ENCODE data around the gene RPS2.

GRCh38 chr16:1924095-1924494, 40.5 kb downstream of the RPS2 start:
- TF ChIP-seq POLR2A (IDR thresholded peaks at IDR 0.05; ENCODE audit: low read depth, low read length) = no peak
- TF ChIP-seq TAF1 (IDR thresholded peaks at IDR 0.05; ENCODE audit: borderline replicate concordance, low read depth, low read length) = no peak

Measured in GM12892 (cell line).